ENCODE data around the gene RALGAPA2. TPM values are rescaled to one million over a fixed set of nuclear protein-coding genes. Genes with fewer than 3 reads are reported as not detected.

The RALGAPA2 gene
- total RNA-seq, 2 experiments from 2014 or later = 11.7 to 16.0 TPM

DNA sequence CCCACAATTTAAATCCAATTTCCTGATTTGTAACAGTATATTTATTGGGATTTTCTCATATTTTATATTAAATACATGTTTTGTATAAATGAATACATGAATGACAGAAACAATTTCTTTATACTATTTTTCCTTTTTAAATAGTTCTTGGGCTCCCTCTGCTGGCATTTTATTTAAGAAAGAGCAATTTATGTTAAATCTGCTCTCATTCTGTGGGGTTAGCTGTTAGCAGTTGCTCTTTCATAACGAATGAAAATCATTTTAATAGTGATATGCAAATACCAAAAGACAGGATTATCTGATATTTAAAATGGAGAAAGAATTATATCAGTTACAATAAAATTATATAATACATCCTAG, 118.3 kb downstream of the RALGAPA2 start:
- no peaks in the 10 kb centered on the region for H3K9me3 Mint-ChIP-seq (ENCODE audit: low read depth)
- H3K27me3 Mint-ChIP-seq = no peaks in the 10 kb centered on the region
- no peak overlapping the region for H3K4me3 Mint-ChIP-seq
- H3K4me1 Mint-ChIP-seq = no peaks in the 10 kb centered on the region
- CTCF ChIA-PET = interaction anchor here (1.2 to 3.1 kb wide), 15 partner anchors 10 to 509 kb away, joined by 3 to 18 read pairs (median 4); no protein-coding TSS in a partner anchor
- ATAC-seq (no peak), DNase-seq (no peak)
- no peak overlapping the region for H3K27ac Mint-ChIP-seq
- H3K36me3 Mint-ChIP-seq = no peaks in the 10 kb centered on the region

DNA sequence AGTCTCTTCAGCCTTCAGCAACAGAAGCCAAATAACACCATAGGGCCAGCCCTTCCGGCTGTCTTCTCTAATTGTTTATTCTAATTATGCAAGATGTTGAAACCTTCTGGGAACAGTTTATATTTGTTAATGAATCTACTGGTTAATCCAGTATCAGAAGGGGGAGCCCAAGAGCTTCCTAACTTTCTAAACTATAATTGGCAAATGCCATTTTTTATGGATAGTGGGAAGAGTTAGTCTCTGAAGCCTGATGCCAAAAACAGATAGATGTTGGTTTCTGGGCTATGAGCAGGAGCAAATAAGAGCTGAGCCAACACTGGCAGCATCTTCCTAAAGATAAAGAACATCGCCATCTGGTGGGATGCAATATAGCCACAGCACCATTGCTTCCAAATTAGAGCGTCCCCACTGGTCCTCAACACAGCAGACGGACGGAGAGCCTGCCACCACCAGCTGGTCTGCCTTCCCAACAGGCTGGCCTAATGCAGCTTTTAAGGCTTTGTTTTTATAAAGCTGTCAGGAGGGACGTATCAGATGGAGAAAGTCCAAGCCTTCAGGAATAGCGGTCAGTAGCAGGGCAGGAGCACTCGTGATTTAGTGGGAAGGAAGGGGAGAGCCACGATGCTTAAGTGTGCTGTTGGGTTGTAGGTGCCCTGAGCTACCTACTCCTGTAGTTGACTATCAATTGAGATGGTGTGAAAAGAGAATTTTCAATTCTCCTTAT, 118.8 kb downstream of the RALGAPA2 start:
- H3K9me3 Mint-ChIP-seq (ENCODE audit: low read depth) = no peaks in the 10 kb centered on the region
- CTCF ChIA-PET = interaction anchor here (0.5 to 3.1 kb wide), 17 partner anchors 9 to 508 kb away, joined by 3 to 18 read pairs (median 4); no protein-coding TSS in a partner anchor
- H3K27me3 Mint-ChIP-seq = no peaks in the 10 kb centered on the region
- no peak overlapping the region for H3K27ac Mint-ChIP-seq
- ATAC-seq = no peak
- no peak for DNase-seq
- H3K36me3 Mint-ChIP-seq = no peaks in the 10 kb centered on the region
- no peaks in the 10 kb centered on the region for H3K4me1 Mint-ChIP-seq
- no peak overlapping the region for H3K4me3 Mint-ChIP-seq

GRCh38 chr20:20585146-20585545, 127.3 kb downstream of the RALGAPA2 start:
- H3K27me3 Mint-ChIP-seq = no peaks in the 10 kb centered on the region
- H3K4me3 Mint-ChIP-seq = no peak overlapping the region
- no peaks in the 10 kb centered on the region for H3K9me3 Mint-ChIP-seq (ENCODE audit: low read depth)
- CTCF ChIA-PET = interaction anchor here (4.2 kb wide), 1 partner anchor 9 kb away, joined by 17 read pairs; no protein-coding TSS in a partner anchor
- H3K4me1 Mint-ChIP-seq = peaks cover 3% of the 10 kb centered on the region
- ATAC-seq (no peak), DNase-seq (no peak)
- H3K36me3 Mint-ChIP-seq = peaks cover 16% of the 10 kb centered on the region
- H3K27ac Mint-ChIP-seq = no peak overlapping the region

DNA sequence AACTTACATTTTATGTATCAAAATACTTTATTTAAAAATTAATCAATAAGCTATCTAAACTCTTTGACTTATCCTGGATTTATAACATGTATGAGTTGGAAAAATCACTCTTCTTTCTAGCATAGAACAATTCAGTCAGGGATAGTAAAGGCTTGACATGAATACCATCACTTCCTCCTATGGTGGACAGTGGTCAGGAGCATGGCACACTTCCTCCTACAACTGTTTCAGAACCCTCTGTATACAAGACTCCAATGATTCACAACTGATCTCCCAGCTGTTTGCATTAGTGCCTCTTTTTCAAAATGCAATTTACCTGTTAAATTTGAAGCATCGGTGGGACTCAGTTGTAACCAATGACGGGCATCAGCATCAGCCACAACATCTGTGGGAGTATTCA, 129.7 kb downstream of the RALGAPA2 start:
- CTCF ChIA-PET = interaction anchor here (4.2 kb wide), 1 partner anchor 11 kb away, joined by 17 read pairs; no protein-coding TSS in a partner anchor
- no peak overlapping the region for H3K27ac Mint-ChIP-seq
- no peak for DNase-seq
- H3K9me3 Mint-ChIP-seq (ENCODE audit: low read depth) = no peaks in the 10 kb centered on the region
- H3K4me1 Mint-ChIP-seq = peaks cover 3% of the 10 kb centered on the region
- no peaks in the 10 kb centered on the region for H3K27me3 Mint-ChIP-seq
- peaks cover 15% of the 10 kb centered on the region for H3K36me3 Mint-ChIP-seq
- no peak overlapping the region for H3K4me3 Mint-ChIP-seq
- no peak for ATAC-seq

- peaks cover 8% of the 10 kb centered on the region for H3K36me3 Mint-ChIP-seq
These were observed 132.3 kb downstream of the RALGAPA2 start for GRCh38 chr20:20580139-20580538.

GRCh38 chr20:20578838-20579237, 133.6 kb downstream of the RALGAPA2 start:
- DNase-seq (no peak), ATAC-seq (no peak)
- Mint-ChIP-seq H3K4me3 (no peak overlapping the region), H3K27me3 (no peaks in the 10 kb centered on the region), H3K4me1 (no peaks in the 10 kb centered on the region), H3K27ac (no peak overlapping the region), H3K9me3 (ENCODE audit: low read depth) (no peaks in the 10 kb centered on the region), H3K36me3 (peaks cover 6% of the 10 kb centered on the region)
- CTCF ChIA-PET = interaction anchor here (1.3 kb wide), 1 partner anchor 15 kb away, joined by 4 read pairs; no protein-coding TSS in a partner anchor

More at GRCh38 chr20:20580139-20580538, 132.3 kb downstream of the RALGAPA2 start:
- no peak overlapping the region for H3K4me3 Mint-ChIP-seq
- no peak overlapping the region for H3K27ac Mint-ChIP-seq
- H3K27me3 Mint-ChIP-seq = no peaks in the 10 kb centered on the region
- CTCF ChIA-PET = no interaction called here
- no peaks in the 10 kb centered on the region for H3K4me1 Mint-ChIP-seq
- DNase-seq = no peak
- H3K9me3 Mint-ChIP-seq (ENCODE audit: low read depth) = no peaks in the 10 kb centered on the region
- no peak for ATAC-seq

DNA sequence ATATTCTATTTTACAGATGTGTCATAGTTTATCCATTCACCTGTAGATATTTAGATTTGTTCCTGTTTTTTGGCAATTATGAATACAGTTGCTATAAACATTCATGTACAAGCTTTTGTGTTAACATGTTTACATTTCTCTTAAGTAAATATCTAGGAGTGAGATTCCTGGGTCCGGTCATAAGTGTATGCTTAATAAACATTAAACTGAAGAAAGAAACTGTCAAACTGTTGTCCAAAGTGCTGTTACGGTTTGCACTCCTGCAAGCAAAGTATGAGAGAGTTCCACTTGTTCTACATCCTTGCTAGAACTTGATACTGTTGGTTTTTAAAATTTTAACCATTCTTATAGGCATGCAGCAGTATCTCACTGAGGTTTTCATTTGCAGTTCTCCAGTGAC, 138.6 kb downstream of the RALGAPA2 start:
- no peaks in the 10 kb centered on the region for H3K9me3 Mint-ChIP-seq (ENCODE audit: low read depth)
- no peak overlapping the region for H3K27ac Mint-ChIP-seq
- no peaks in the 10 kb centered on the region for H3K27me3 Mint-ChIP-seq
- no peaks in the 10 kb centered on the region for H3K4me1 Mint-ChIP-seq
- CTCF ChIA-PET = no interaction called here
- no peak for DNase-seq
- no peaks in the 10 kb centered on the region for H3K36me3 Mint-ChIP-seq
- H3K4me3 Mint-ChIP-seq = no peak overlapping the region
- ATAC-seq = no peak

GRCh38 chr20:20571068-20571780, 141.2 kb downstream of the RALGAPA2 start:
- DNase-seq = no peak
- CTCF ChIA-PET = no interaction called here
- ATAC-seq = no peak
- H3K4me1 Mint-ChIP-seq = no peaks in the 10 kb centered on the region
- H3K27me3 Mint-ChIP-seq = no peaks in the 10 kb centered on the region
- no peak overlapping the region for H3K27ac Mint-ChIP-seq
- no peaks in the 10 kb centered on the region for H3K36me3 Mint-ChIP-seq
- H3K4me3 Mint-ChIP-seq = no peak overlapping the region
- H3K9me3 Mint-ChIP-seq (ENCODE audit: low read depth) = no peaks in the 10 kb centered on the region

GRCh38 chr20:20568604-20569205, 143.7 kb downstream of the RALGAPA2 start:
- Mint-ChIP-seq H3K4me3 (no peak overlapping the region), H3K9me3 (ENCODE audit: low read depth) (no peaks in the 10 kb centered on the region), H3K27ac (no peak overlapping the region), H3K27me3 (no peaks in the 10 kb centered on the region), H3K4me1 (no peaks in the 10 kb centered on the region), H3K36me3 (no peaks in the 10 kb centered on the region)
- ATAC-seq = no peak
- peak; percentile 44 for DNase-seq
- CTCF ChIA-PET = interaction anchor here (2.5 kb wide), 1 partner anchor 208 kb away, joined by 9 read pairs; no protein-coding TSS in a partner anchor

GRCh38 chr20:20567712-20568111, 144.7 kb downstream of the RALGAPA2 start:
- Mint-ChIP-seq H3K9me3 (ENCODE audit: low read depth) (no peaks in the 10 kb centered on the region), H3K4me1 (no peaks in the 10 kb centered on the region), H3K27me3 (no peaks in the 10 kb centered on the region), H3K36me3 (no peaks in the 10 kb centered on the region), H3K4me3 (no peak overlapping the region), H3K27ac (no peak overlapping the region)
- no peak for ATAC-seq
- CTCF ChIA-PET = interaction anchor here (2.2 kb wide), 1 partner anchor 26 kb away, joined by 9 read pairs; no protein-coding TSS in a partner anchor
- DNase-seq = no peak

GRCh38 chr20:20566516-20566915, 145.9 kb downstream of the RALGAPA2 start:
- H3K9me3 Mint-ChIP-seq (ENCODE audit: low read depth) = no peaks in the 10 kb centered on the region
- H3K4me3 Mint-ChIP-seq = no peak overlapping the region
- H3K36me3 Mint-ChIP-seq = no peaks in the 10 kb centered on the region
- CTCF ChIA-PET = interaction anchor here (2.2 kb wide), 1 partner anchor 27 kb away, joined by 9 read pairs; no protein-coding TSS in a partner anchor
- no peaks in the 10 kb centered on the region for H3K4me1 Mint-ChIP-seq
- no peak for DNase-seq
- ATAC-seq = no peak
- no peaks in the 10 kb centered on the region for H3K27me3 Mint-ChIP-seq
- no peak overlapping the region for H3K27ac Mint-ChIP-seq

DNA sequence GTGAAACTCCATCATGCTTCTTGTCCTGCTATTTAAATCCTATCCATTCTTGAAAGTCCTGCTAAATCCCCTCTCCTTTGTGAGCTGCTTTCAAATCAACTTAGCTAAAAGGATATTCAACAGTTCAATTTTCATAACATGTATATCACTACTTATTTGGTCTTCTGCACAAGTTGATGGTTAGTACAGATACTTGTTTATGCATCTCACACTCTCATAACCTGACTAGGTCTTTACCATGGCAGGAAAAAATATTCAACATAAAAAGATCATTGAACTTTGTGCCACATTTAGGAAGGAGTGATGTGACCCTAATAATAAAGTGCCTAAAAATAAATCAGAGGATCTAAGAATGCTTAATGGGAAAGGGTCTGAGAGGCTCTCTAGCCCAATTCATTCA, 148.2 kb downstream of the RALGAPA2 start:
- Mint-ChIP-seq H3K9me3 (ENCODE audit: low read depth) (no peaks in the 10 kb centered on the region), H3K27ac (no peak overlapping the region), H3K36me3 (no peaks in the 10 kb centered on the region), H3K27me3 (no peaks in the 10 kb centered on the region), H3K4me1 (no peaks in the 10 kb centered on the region), H3K4me3 (no peak overlapping the region)
- DNase-seq (no peak), ATAC-seq (no peak)
- CTCF ChIA-PET = no interaction called here

GRCh38 chr20:20562507-20562906, 149.9 kb downstream of the RALGAPA2 start:
- H3K27ac Mint-ChIP-seq = no peak overlapping the region

More at GRCh38 chr20:20562507-20562906, 149.9 kb downstream of the RALGAPA2 start:
- Mint-ChIP-seq H3K27me3 (no peaks in the 10 kb centered on the region), H3K4me3 (no peak overlapping the region), H3K36me3 (no peaks in the 10 kb centered on the region), H3K9me3 (ENCODE audit: low read depth) (no peaks in the 10 kb centered on the region), H3K4me1 (no peaks in the 10 kb centered on the region)
- ATAC-seq (no peak), DNase-seq (no peak)
- CTCF ChIA-PET = no interaction called here
